Sigmoid colon (tissue), 4 donors: ENCODE results near the gene MESP1.

Experiments
- EP300 ChIP-seq, 4 donors: sonication (generic); formaldehyde crosslinking; IDR thresholded peaks; one replicate each; pipeline ENCODE4 v1.6.1; 2017; ENCODE audit warnings: antibody characterized with exemption in 4 of 4
- POLR2A ChIP-seq, 2 donors: fragments of 450-650 bp; IDR thresholded peaks; one replicate each; pipeline ENCODE4 v1.6.1; 2016; ENCODE audit warnings: antibody characterized with exemption in 2 of 2, mild to moderate bottlenecking in 2 of 2, moderate library complexity in 2 of 2
- POLR2AphosphoS5 ChIP-seq, 4 donors: sonication (generic); formaldehyde crosslinking; IDR thresholded peaks; one replicate each; pipeline ENCODE4 v1.6.1; 2017; ENCODE audit warnings: antibody characterized with exemption in 4 of 4
- TF ChIP-seq, protein P1 (sequence below), 4 experiments: fragments of 450-650 bp in 3 of 4; fragments of 200-600 bp in 1 of 4; IDR thresholded peaks; one replicate each; pipeline ENCODE4 v1.5.1; 2016 to 2019; ENCODE audit warnings: antibody characterized with exemption in 4 of 4, mild to moderate bottlenecking in 3 of 4, moderate library complexity in 2 of 4

DNA sequence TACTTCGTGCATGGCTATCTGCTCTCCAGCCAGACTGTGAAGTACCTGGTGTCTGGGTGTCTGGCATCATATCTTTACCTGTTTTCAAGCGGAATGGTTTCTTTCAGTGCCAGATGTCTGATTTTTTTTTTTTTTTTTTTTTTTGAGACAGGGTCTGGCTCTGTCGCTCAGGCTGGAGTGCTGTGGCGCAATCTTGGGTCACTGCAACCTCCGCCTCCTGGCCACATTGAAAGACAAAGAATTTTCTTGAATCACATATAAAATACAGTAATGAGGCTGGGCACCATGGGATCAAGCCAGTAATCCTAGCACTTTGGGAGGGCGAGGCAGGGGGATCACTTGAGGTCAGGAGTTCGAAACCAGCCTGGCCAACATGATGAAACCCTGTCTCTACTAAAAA, 2.8 kb upstream of the MESP1 start:
- TF ChIP-seq, protein P1, sequence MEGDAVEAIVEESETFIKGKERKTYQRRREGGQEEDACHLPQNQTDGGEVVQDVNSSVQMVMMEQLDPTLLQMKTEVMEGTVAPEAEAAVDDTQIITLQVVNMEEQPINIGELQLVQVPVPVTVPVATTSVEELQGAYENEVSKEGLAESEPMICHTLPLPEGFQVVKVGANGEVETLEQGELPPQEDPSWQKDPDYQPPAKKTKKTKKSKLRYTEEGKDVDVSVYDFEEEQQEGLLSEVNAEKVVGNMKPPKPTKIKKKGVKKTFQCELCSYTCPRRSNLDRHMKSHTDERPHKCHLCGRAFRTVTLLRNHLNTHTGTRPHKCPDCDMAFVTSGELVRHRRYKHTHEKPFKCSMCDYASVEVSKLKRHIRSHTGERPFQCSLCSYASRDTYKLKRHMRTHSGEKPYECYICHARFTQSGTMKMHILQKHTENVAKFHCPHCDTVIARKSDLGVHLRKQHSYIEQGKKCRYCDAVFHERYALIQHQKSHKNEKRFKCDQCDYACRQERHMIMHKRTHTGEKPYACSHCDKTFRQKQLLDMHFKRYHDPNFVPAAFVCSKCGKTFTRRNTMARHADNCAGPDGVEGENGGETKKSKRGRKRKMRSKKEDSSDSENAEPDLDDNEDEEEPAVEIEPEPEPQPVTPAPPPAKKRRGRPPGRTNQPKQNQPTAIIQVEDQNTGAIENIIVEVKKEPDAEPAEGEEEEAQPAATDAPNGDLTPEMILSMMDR (IDR thresholded peaks at IDR 0.05): no peak
- TF ChIP-seq POLR2A (IDR thresholded peaks at IDR 0.05) (no peak), EP300 (IDR thresholded peaks at IDR 0.05) (no peak), POLR2AphosphoS5 (IDR thresholded peaks at IDR 0.05) (no peak)
